GM12878 (cell line): Measurements from ENCODE around the gene WNK2. TPM values are rescaled to one million over a fixed set of nuclear protein-coding genes. Genes with fewer than 3 reads are reported as not detected.

Experiments used
- ATAC-seq: fragments of 200-7000 bp; cut with Tn5 transposase; 3 replicates; pipeline ENCODE4 v1.9.1; 2020; ENCODE audit warnings: mild to moderate bottlenecking, moderate library complexity
- BruUV-seq: library from RNA; stranded (reverse); fragments of 400-500 nt; replicated peaks from 2 replicates; lab custom pipeline; 2021; lab: Mats Ljungman, UMichigan
- CTCF ChIA-PET: fragments of 300-600 bp; sonication (Branson Sonifier 250); formaldehyde crosslinking; extraction: SDS; loops from one replicate; lab custom pipeline; 2021; ENCODE audit warnings: inconsistent platforms; lab: Yijun Ruan, JAX
- POLR2A ChIA-PET: fragments of 350-600 bp; formaldehyde crosslinking; extraction: SDS; loops from one replicate; lab custom pipeline; 2021; ENCODE audit warnings: inconsistent platforms; lab: Charles Lee
- RAD21 ChIA-PET: fragments of 300-600 bp; sonication (Branson Sonifier 250); formaldehyde crosslinking; loops from one replicate; lab custom pipeline; 2023; ENCODE audit warnings: antibody characterized with exemption; ENCODE audit not compliant: unreplicated experiment; lab: Charles Lee
- SMC1A ChIA-PET: fragments of 300-600 bp; sonication (Branson Sonifier 250); formaldehyde crosslinking; loops from one replicate; lab custom pipeline; 2023; ENCODE audit not compliant: unreplicated experiment, uncharacterized antibody; lab: Charles Lee
- DNase-seq: peaks from one replicate; pipeline ENCODE4 v3.0.0-alpha.2; 2011; ENCODE audit warnings: low read depth, low spot score
- FAIRE-seq: peaks from 3 replicates; lab custom pipeline; 2011; peaks lifted over from hg19 to GRCh38; lab: Jason Lieb, UNC
- H2AFZ ChIP-seq: 2 replicates; pipeline ENCODE4 v1.6.0; 2011; ENCODE audit warnings: low read depth, low read length, control low read depth; ENCODE audit not compliant: control insufficient read depth
- H3K27ac ChIP-seq: 2 replicates; pipeline ENCODE4 v1.5.1; 2011; ENCODE audit warnings: control low read depth; ENCODE audit not compliant: control insufficient read depth, insufficient read depth
- H3K27me3 ChIP-seq, 2 experiments: replicated peaks in 1 of 2; 2 replicates each; pipeline versions ENCODE4 v1.6.0 to v1.6.1; 2011; ENCODE audit warnings: low read length in 1 of 2; ENCODE audit not compliant: control insufficient read depth in 2 of 2, insufficient read depth in 2 of 2
- H3K36me3 ChIP-seq, 2 experiments: 2 replicates each; pipeline ENCODE4 v1.5.1; 2011; ENCODE audit warnings: low read length in 1 of 2; ENCODE audit not compliant: control insufficient read depth in 2 of 2, insufficient read depth in 2 of 2
- H3K4me1 ChIP-seq: 2 replicates; pipeline ENCODE4 v1.6.1; 2011; ENCODE audit warnings: mild to moderate bottlenecking, low read length, moderate library complexity, mixed read lengths; ENCODE audit not compliant: control insufficient read depth, insufficient read depth
- H3K4me2 ChIP-seq: 2 replicates; pipeline ENCODE4 v1.6.0; 2011; ENCODE audit warnings: control low read depth; ENCODE audit not compliant: control insufficient read depth, insufficient read depth
- H3K4me3 ChIP-seq: fragments of 200-600 bp; sonication (generic); 2 replicates; pipeline ENCODE4 v1.5.1; 2016
- H3K79me2 ChIP-seq: 2 replicates; pipeline ENCODE4 v1.6.0; 2011; ENCODE audit warnings: low read length; ENCODE audit not compliant: control insufficient read depth, insufficient read depth
- H3K9ac ChIP-seq: 2 replicates; pipeline ENCODE4 v1.8.0; 2011; ENCODE audit warnings: low read length, control low read depth, mixed read lengths; ENCODE audit not compliant: control insufficient read depth, insufficient read depth
- H3K9me3 ChIP-seq: replicated peaks from 3 replicates; pipeline ENCODE4 v1.5.1; 2011; ENCODE audit warnings: mild to moderate bottlenecking, low read length; ENCODE audit not compliant: control insufficient read depth, insufficient read depth
- H4K20me1 ChIP-seq: 2 replicates; pipeline ENCODE4 v1.6.0; 2011; ENCODE audit not compliant: control insufficient read depth, insufficient read depth
- BCL3 ChIP-seq: IDR thresholded peaks from 2 replicates; pipeline ENCODE4 v1.6.1; 2011; ENCODE audit warnings: borderline replicate concordance, low read depth, mild to moderate bottlenecking, moderate library complexity, low read length; ENCODE audit not compliant: insufficient read depth, poor library complexity, severe bottlenecking
- BMI1 ChIP-seq: fragments of 450-650 bp; IDR thresholded peaks from 2 replicates; pipeline ENCODE4 v1.6.1; 2016; ENCODE audit warnings: mild to moderate bottlenecking, moderate library complexity, borderline replicate concordance
- E2F4 ChIP-seq: IDR thresholded peaks from 2 replicates; pipeline ENCODE4 v1.6.1; 2012; ENCODE audit warnings: low read depth, low read length, improper control_type of control experiment
- IKZF2 ChIP-seq, 2 experiments: fragments of 450-650 bp; IDR thresholded peaks; 2 replicates each; pipeline ENCODE4 v1.6.1; 2017; ENCODE audit warnings: mild to moderate bottlenecking in 2 of 2, moderate library complexity in 2 of 2
- JUND ChIP-seq: IDR thresholded peaks from 2 replicates; pipeline ENCODE4 v1.6.1; 2012; ENCODE audit warnings: low read depth, mild to moderate bottlenecking, low read length, improper control_type of control experiment, moderate library complexity
- MLLT1 ChIP-seq: fragments of 450-650 bp; IDR thresholded peaks from 2 replicates; pipeline ENCODE4 v1.6.1; 2016; ENCODE audit warnings: mild to moderate bottlenecking
- PAX5 ChIP-seq: IDR thresholded peaks from 2 replicates; pipeline ENCODE4 v1.6.1; 2011; ENCODE audit warnings: low read depth, low read length, borderline replicate concordance
- RB1 ChIP-seq: fragments of 450-650 bp; formaldehyde crosslinking; IDR thresholded peaks from 2 replicates; pipeline ENCODE4 v1.6.1; 2017; ENCODE audit warnings: mild to moderate bottlenecking, borderline replicate concordance
- TAF1 ChIP-seq: IDR thresholded peaks from 2 replicates; pipeline ENCODE4 v1.6.1; 2011; ENCODE audit warnings: mild to moderate bottlenecking, low read depth, low read length, borderline replicate concordance
- ZNF24 ChIP-seq: fragments of 450-650 bp; IDR thresholded peaks from 2 replicates; pipeline ENCODE4 v1.6.1; 2017; ENCODE audit warnings: antibody characterized with exemption, mild to moderate bottlenecking
- WGBS: methylation state at CpG from one replicate; pipeline ENCODE4 v1.1.6; 2016; ENCODE audit warnings: low lambda C conversion rate; ENCODE audit not compliant: insufficient replicate concordance, insufficient coverage; ENCODE audit errors: missing lambda C conversion rate; 5-methylcytosine and 5-hydroxymethylcytosine counted together
- in situ Hi-C: fragments of 300-500 bp; cut with MboI; formaldehyde crosslinking; loops from 9 replicates; pipeline ENCODE4 v1.14.3; 2018; ENCODE audit warnings: mixed read lengths
- intact Hi-C: fragments of 100-400 bp; cut with micrococcal nuclease; formaldehyde crosslinking; loops from one replicate; pipeline ENCODE4 v1.14.2; 2022; ENCODE audit not compliant: unreplicated experiment
- polyA plus RNA-seq, 11 experiments: library from polyadenylated mRNA; depleted of rRNA in 4 of 11; unstranded in 6 of 11; stranded (reverse) in 5 of 11; fragments of >200 nt; fragmentation: Nextera tagmentation in 4 of 11; fragmentation: Illumina TruSeq in 1 of 11; extraction: Ambion mirVana in 4 of 11; extraction: Trizol in 1 of 11; gene quantifications; 1 replicate in 1 of 11; 2 replicates in 10 of 11; pipeline versions ENCODE4 v1.2.1 to v1.2.3, GENCODE V29; 2011 to 2016; ENCODE audit warnings: inconsistent platforms in 2 of 11, missing spikeins in 2 of 11, low read depth in 1 of 11
- total RNA-seq, 4 experiments: library from RNA; depleted of rRNA in 3 of 4; stranded (reverse); fragments of >200 nt in 3 of 4; fragmentation: Illumina TruSeq in 1 of 4; extraction: Trizol in 1 of 4; gene quantifications; 2 replicates each; pipeline versions ENCODE4 v1.2.1 to v1.2.3, GENCODE V29; 2013 to 2021

Gene WNK2
- total and polyA plus RNA-seq, 10 of the 15 experiments (the other 5 are each of a cell fraction or from before 2014, with no cell fraction given), result 0.15 TPM; not detected in 9

- Histone ChIP-seq H3K27ac (no peak overlapping the region), H2AFZ (no peak overlapping the region), H3K4me2 (no peak overlapping the region), H3K9ac (no peak overlapping the region), H3K4me1 (no peaks in the 10 kb centered on the region), H3K79me2 (no peaks in the 10 kb centered on the region), H4K20me1 (no peaks in the 10 kb centered on the region), H3K9me3 (no peaks in the 10 kb centered on the region), H3K36me3 (no peaks in the 10 kb centered on the region), H3K27me3 (peaks cover 0 to 3% of the 10 kb centered on the region in 2 experiments; a peak in 1 of 4 replicates), H3K4me3 (no peak overlapping the region)
- ChIA-PET SMC1A (no interaction called here), POLR2A (no interaction called here), CTCF (no interaction called here), RAD21 (no interaction called here)
- 39% methylated on average over 22 of the region's 22 CpGs for WGBS
- in situ Hi-C loops (no loop called here), intact Hi-C loops (no loop called here)
- no peak for ATAC-seq
- FAIRE-seq, result no peak
- TF ChIP-seq TAF1, result no peak
- TF ChIP-seq BCL3, result no peak
- TF ChIP-seq JUND, result no peak
- TF ChIP-seq BMI1, result no peak
- no peak for TF ChIP-seq E2F4
- TF ChIP-seq PAX5, result no peak
- no peak for TF ChIP-seq ZNF24
- TF ChIP-seq IKZF2 (IDR thresholded peaks at IDR 0.05), result no peak
- TF ChIP-seq RB1, result no peak
- TF ChIP-seq MLLT1, result no peak
- no peak for DNase-seq
- no TSS peak for BruUV-seq
These were observed 141.5 kb downstream of the WNK2 start for GRCh38 chr9:93325307-93326035.
